Thyroid gland (tissue), 4 donors: ENCODE data around the gene DNAAF2. TPM values are rescaled to one million over a fixed set of nuclear protein-coding genes. Genes with fewer than 3 reads are reported as not detected.

Source experiments
- DNase-seq, 2 donors: peaks; one replicate each; pipeline ENCODE4 v3.0.0-alpha.2; 2019
- H3K27ac ChIP-seq, 3 donors: fragments of 200-600 bp; sonication (generic); 1 replicate in 2 of 3; 2 replicates in 1 of 3; pipeline ENCODE4 v1.5.1; 2016 to 2019; ENCODE audit warnings: mild to moderate bottlenecking in 1 of 3, moderate library complexity in 1 of 3
- H3K27me3 ChIP-seq: fragments of 200-600 bp; sonication (generic); one replicate; pipeline ENCODE4 v1.5.1; 2019
- H3K36me3 ChIP-seq, 2 donors: fragments of 200-600 bp; sonication (generic); one replicate each; pipeline ENCODE4 v1.5.1; 2016 to 2019
- H3K4me1 ChIP-seq, 2 donors: fragments of 200-600 bp; sonication (generic); one replicate each; pipeline ENCODE4 v1.5.1; 2017 to 2019
- H3K4me3 ChIP-seq, 3 donors: fragments of 200-600 bp; sonication (generic); replicated peaks in 1 of 3; 1 replicate in 2 of 3; 2 replicates in 1 of 3; pipeline ENCODE4 v1.5.1; 2016; ENCODE audit warnings: mild to moderate bottlenecking in 1 of 3
- H3K9me3 ChIP-seq: fragments of 200-600 bp; sonication (generic); one replicate; pipeline ENCODE4 v1.5.1; 2017
- CTCF ChIP-seq, 6 experiments: fragments of 200-600 bp in 3 of 6; fragments of 450-650 bp in 3 of 6; sonication (generic) in 3 of 6; IDR thresholded peaks; one replicate each; pipeline ENCODE4 v1.5.1; 2016 to 2019; ENCODE audit warnings: antibody characterized with exemption in 6 of 6, mild to moderate bottlenecking in 2 of 6, inconsistent platforms in 1 of 6, moderate library complexity in 1 of 6
- POLR2A ChIP-seq, 2 donors: fragments of 450-650 bp; IDR thresholded peaks; one replicate each; pipeline ENCODE4 v1.6.1; 2017; ENCODE audit warnings: antibody characterized with exemption in 2 of 2, mild to moderate bottlenecking in 2 of 2, moderate library complexity in 1 of 2
- WGBS, 2 donors: methylation state at CpG; one replicate each; pipeline ENCODE4 v1.1.5; 2017; 5-methylcytosine and 5-hydroxymethylcytosine counted together
- intact Hi-C: fragments of 100-400 bp; cut with DNase I; formaldehyde crosslinking; loops from one replicate; pipeline ENCODE4 v1.15.1; 2023
- total RNA-seq, 4 donors: library from RNA; depleted of rRNA; stranded (reverse); fragments of >200 nt; gene quantifications; one replicate each; pipeline ENCODE4 v1.2.3, GENCODE V29; 2016

Gene DNAAF2
- total RNA-seq, 4 donors from 2014 or later, result 5.6 to 15.3 (median 11.5) TPM

- Histone ChIP-seq H3K4me3 (no peak overlapping the region), H3K9me3 (no peaks in the 10 kb centered on the region), H3K27ac (no peak overlapping the region), H3K4me1 (peaks cover 4 to 6% of the 10 kb centered on the region in 2 donors), H3K36me3 (no peaks in the 10 kb centered on the region), H3K27me3 (no peaks in the 10 kb centered on the region)
- intact Hi-C loops, result no loop called here
- no peak for TF ChIP-seq CTCF (IDR thresholded peaks at IDR 0.05)
- no peak for TF ChIP-seq POLR2A (IDR thresholded peaks at IDR 0.05)
- no peak for DNase-seq
These were observed 7.1 kb upstream of the DNAAF2 start for GRCh38 chr14:49642163-49642562.

- 66% methylated on average over 8 of the region's 8 CpGs for WGBS, 2 donors
- TF ChIP-seq CTCF (IDR thresholded peaks at IDR 0.05), result no peak
- TF ChIP-seq POLR2A (IDR thresholded peaks at IDR 0.05), result no peak
- H3K27ac ChIP-seq, result no peak overlapping the region
These were observed 6.7 kb upstream of the DNAAF2 start for GRCh38 chr14:49641697-49642129.

GRCh38 chr14:49640540-49641417 lies 5.7 kb upstream of the DNAAF2 start:
- Histone ChIP-seq H3K27me3 (no peaks in the 10 kb centered on the region), H3K36me3 (no peaks in the 10 kb centered on the region), H3K9me3 (no peaks in the 10 kb centered on the region), H3K4me3 (no peak overlapping the region), H3K27ac (no peak overlapping the region), H3K4me1 (peaks cover 6 to 9% of the 10 kb centered on the region in 2 donors)
- DNase-seq, result no peak
- 96 to 99% methylated on average over 7 of the region's 7 CpGs for WGBS, 2 donors
- TF ChIP-seq CTCF (IDR thresholded peaks at IDR 0.05) (no peak), POLR2A (IDR thresholded peaks at IDR 0.05) (no peak)
- intact Hi-C loops, result no loop called here

More at GRCh38 chr14:49641697-49642129, 6.7 kb upstream of the DNAAF2 start:
- peak; percentile 17 to 18 for DNase-seq
- intact Hi-C loops, result no loop called here
- H3K9me3 ChIP-seq, result no peaks in the 10 kb centered on the region
- no peaks in the 10 kb centered on the region for H3K36me3 ChIP-seq
- H3K4me3 ChIP-seq, result no peak overlapping the region
- no peaks in the 10 kb centered on the region for H3K27me3 ChIP-seq
- H3K4me1 ChIP-seq, result peaks cover 4 to 6% of the 10 kb centered on the region in 2 donors

- intact Hi-C loops, result loop anchor here (5.0 to 10.0 kb wide), 3 partner anchors 47 to 197 kb away; partner anchors contain the start of genes KLHDC2 and POLE2
- H3K27ac ChIP-seq, result no peak overlapping the region
- H3K9me3 ChIP-seq, result no peaks in the 10 kb centered on the region
- DNase-seq, result no peak
- H3K4me1 ChIP-seq, result peaks cover 6 to 13% of the 10 kb centered on the region in 2 donors
- no peak overlapping the region for H3K4me3 ChIP-seq
- H3K36me3 ChIP-seq, result no peaks in the 10 kb centered on the region
- WGBS, 2 donors, result 86 to 90% methylated on average over 3 of the region's 3 CpGs
- no peaks in the 10 kb centered on the region for H3K27me3 ChIP-seq
- TF ChIP-seq CTCF (IDR thresholded peaks at IDR 0.05) (no peak), POLR2A (IDR thresholded peaks at IDR 0.05) (no peak)
These were observed 2.6 kb upstream of the DNAAF2 start for GRCh38 chr14:49637534-49638078.

- intact Hi-C loops, result loop anchor here (5.0 to 10.0 kb wide), 3 partner anchors 48 to 198 kb away; partner anchors contain the start of genes KLHDC2 and POLE2
- no peaks in the 10 kb centered on the region for H3K9me3 ChIP-seq
- no peaks in the 10 kb centered on the region for H3K36me3 ChIP-seq
- H3K27me3 ChIP-seq, result no peaks in the 10 kb centered on the region
- peaks cover 5 to 17% of the 10 kb centered on the region in 2 donors for H3K4me1 ChIP-seq
- no peak overlapping the region for H3K4me3 ChIP-seq
- TF ChIP-seq CTCF (IDR thresholded peaks at IDR 0.05) (no peak), POLR2A (IDR thresholded peaks at IDR 0.05) (no peak)
- H3K27ac ChIP-seq, result no peak overlapping the region
- 90 to 98% methylated on average over 1 of the region's 1 CpG for WGBS, 2 donors
- DNase-seq, result no peak
These were observed 1.8 kb upstream of the DNAAF2 start for GRCh38 chr14:49636866-49637265.
